AG09309 (cell line): ENCODE results near the gene UST.

ENCODE experiments used
- DNase-seq: peaks from one replicate; pipeline ENCODE4 v3.0.0-alpha.2; 2010; ENCODE audit warnings: low read depth
- H3K4me3 ChIP-seq: 2 replicates; pipeline ENCODE4 v1.5.1; 2011; ENCODE audit warnings: mild to moderate bottlenecking, low read depth, low read length, moderate library complexity; ENCODE audit not compliant: control insufficient read depth
- TF ChIP-seq, protein P1 (sequence below): IDR thresholded peaks from 2 replicates; pipeline ENCODE4 v1.5.1; 2011; ENCODE audit warnings: mild to moderate bottlenecking, low read depth, low read length, inconsistent platforms; ENCODE audit not compliant: insufficient read depth, control insufficient read depth; ENCODE audit errors: missing control alignments

The UST gene

DNA sequence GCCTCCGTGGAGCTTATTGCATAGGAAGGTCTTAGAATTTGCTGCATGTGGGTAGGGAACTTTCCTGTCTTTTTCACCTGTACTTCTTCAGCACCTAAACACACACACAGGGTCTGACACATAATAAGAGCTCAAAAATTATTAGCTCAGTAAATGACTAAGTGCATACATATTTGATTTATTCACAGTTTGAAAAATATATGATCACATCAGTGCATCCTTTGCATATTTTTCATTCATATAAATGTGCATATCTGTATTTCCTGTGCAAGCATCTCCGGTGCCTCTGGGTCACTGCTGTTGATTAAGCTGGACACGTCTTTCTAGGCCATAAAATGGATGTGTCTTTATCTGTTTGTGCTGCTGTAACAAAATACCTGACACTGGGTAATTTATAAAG, 234.7 kb downstream of the UST start:
- TF ChIP-seq, protein P1, sequence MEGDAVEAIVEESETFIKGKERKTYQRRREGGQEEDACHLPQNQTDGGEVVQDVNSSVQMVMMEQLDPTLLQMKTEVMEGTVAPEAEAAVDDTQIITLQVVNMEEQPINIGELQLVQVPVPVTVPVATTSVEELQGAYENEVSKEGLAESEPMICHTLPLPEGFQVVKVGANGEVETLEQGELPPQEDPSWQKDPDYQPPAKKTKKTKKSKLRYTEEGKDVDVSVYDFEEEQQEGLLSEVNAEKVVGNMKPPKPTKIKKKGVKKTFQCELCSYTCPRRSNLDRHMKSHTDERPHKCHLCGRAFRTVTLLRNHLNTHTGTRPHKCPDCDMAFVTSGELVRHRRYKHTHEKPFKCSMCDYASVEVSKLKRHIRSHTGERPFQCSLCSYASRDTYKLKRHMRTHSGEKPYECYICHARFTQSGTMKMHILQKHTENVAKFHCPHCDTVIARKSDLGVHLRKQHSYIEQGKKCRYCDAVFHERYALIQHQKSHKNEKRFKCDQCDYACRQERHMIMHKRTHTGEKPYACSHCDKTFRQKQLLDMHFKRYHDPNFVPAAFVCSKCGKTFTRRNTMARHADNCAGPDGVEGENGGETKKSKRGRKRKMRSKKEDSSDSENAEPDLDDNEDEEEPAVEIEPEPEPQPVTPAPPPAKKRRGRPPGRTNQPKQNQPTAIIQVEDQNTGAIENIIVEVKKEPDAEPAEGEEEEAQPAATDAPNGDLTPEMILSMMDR, result no peak
- no peak for DNase-seq
- H3K4me3 ChIP-seq, result no peak overlapping the region

GRCh38 chr6:148983101-148983761, 236.4 kb downstream of the UST start:
- TF ChIP-seq, protein P1, result no peak
- no peak for DNase-seq
- H3K4me3 ChIP-seq, result no peak overlapping the region

- TF ChIP-seq, protein P1, result no peak
- no peak overlapping the region for H3K4me3 ChIP-seq
- no peak for DNase-seq
These were observed 237.1 kb downstream of the UST start for GRCh38 chr6:148983966-148984365.

DNA sequence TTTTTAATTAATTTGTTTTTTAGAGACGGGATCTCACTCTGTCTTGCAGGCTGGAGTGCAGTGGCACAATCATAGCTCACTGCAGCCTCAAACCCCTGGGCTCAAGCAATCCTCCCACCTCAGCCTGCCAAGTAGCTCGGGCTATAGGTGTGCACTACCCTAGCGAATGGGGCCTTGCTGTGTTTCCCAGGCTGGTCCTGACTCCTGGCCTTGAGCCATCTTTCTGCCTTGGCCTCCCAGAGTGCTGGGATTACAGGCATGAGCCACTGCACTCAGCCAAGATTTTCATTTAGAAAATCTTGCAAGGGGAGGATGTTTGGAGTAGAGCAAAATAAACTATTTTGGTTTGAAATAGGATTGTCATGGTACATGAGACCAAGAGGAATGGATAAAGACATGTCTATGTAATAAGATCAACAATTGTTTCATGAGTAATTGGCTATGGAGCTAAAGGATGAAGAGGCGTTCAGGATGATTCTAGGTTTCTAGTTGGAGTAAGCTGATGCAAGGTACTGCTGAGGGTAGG, 237.8 kb downstream of the UST start:
- TF ChIP-seq, protein P1, result no peak
- no peak for DNase-seq

GRCh38 chr6:148985499-148985898, 238.7 kb downstream of the UST start:
- H3K4me3 ChIP-seq, result no peak overlapping the region
- TF ChIP-seq, protein P1, result no peak
- no peak for DNase-seq

More for the DNA sequence above, 237.8 kb downstream of the UST start:
- H3K4me3 ChIP-seq, result no peak overlapping the region

DNA sequence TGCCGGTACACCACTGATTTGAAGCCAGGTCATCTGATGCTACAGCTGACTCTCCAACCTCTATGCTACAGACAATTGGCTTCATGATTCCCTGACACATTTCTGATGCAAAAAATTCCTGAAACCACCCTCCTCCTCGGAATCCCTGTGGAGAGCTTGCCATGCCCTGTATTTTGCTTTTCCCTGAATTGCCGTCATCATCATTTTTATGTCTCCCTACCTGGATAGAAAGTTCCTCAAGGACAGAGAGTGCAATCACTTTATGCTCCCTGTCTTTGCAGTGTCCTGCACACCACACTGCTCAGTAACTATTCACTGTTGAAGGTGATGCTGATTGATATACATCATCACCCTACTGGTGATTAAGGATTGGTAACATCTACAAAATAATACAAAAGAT, 239.8 kb downstream of the UST start:
- H3K4me3 ChIP-seq, result no peak overlapping the region
- no peak for DNase-seq
- TF ChIP-seq, protein P1, result no peak
